Measurements from ENCODE around the gene BRD1.

The BRD1 gene

GRCh38 chr22:49789289-49790141, 38.2 kb downstream of the BRD1 start:
- no peak overlapping the region for H3K4me3 ChIP-seq (ENCODE audit: low read depth, low read length)

GRCh38 chr22:49788504-49788903, 39.2 kb downstream of the BRD1 start:
- H3K4me3 ChIP-seq (ENCODE audit: low read depth, low read length) = no peak overlapping the region
- TF ChIP-seq CTCF (IDR thresholded peaks at IDR 0.05; ENCODE audit: low read depth, low read length) = no peak

More at GRCh38 chr22:49789289-49790141, 38.2 kb downstream of the BRD1 start:
- no peak for TF ChIP-seq CTCF (IDR thresholded peaks at IDR 0.05; ENCODE audit: low read depth, low read length)

GRCh38 chr22:49787861-49788260, 39.8 kb downstream of the BRD1 start:
- no peak for TF ChIP-seq CTCF (IDR thresholded peaks at IDR 0.05; ENCODE audit: low read depth, low read length)
- H3K4me3 ChIP-seq (ENCODE audit: low read depth, low read length) = no peak overlapping the region

GRCh38 chr22:49786976-49787706, 40.5 kb downstream of the BRD1 start:
- no peak for TF ChIP-seq CTCF (IDR thresholded peaks at IDR 0.05; ENCODE audit: low read depth, low read length)

GRCh38 chr22:49785841-49786471, 41.7 kb downstream of the BRD1 start:
- TF ChIP-seq CTCF (IDR thresholded peaks at IDR 0.05; ENCODE audit: low read depth, low read length) = no peak
- H3K4me3 ChIP-seq (ENCODE audit: low read depth, low read length) = no peak overlapping the region

More at GRCh38 chr22:49786976-49787706, 40.5 kb downstream of the BRD1 start:
- H3K4me3 ChIP-seq (ENCODE audit: low read depth, low read length) = no peak overlapping the region

- no peak for TF ChIP-seq CTCF (IDR thresholded peaks at IDR 0.05; ENCODE audit: low read depth, low read length)
Measured at GRCh38 chr22:49785046-49785521, 42.6 kb downstream of the BRD1 start.

More at GRCh38 chr22:49785046-49785521, 42.6 kb downstream of the BRD1 start:
- H3K4me3 ChIP-seq (ENCODE audit: low read depth, low read length) = no peak overlapping the region
